T follicular helper cell (primary cell): Measurements from ENCODE around the gene PNMA3.
"Not testable (repeated sequence)": the region's sequence is repeated elsewhere in the genome, so short reads cannot be mapped to it uniquely, and the experiment has no call there.

ENCODE experiments used
- DNase-seq: peaks from one replicate; pipeline ENCODE4 v3.0.0-alpha.2; 2020; ENCODE audit warnings: low read depth

Gene PNMA3

GRCh38 chrX:153074262-153074899 lies 18.1 kb downstream of the PNMA3 start:
- no peak for DNase-seq

DNA sequence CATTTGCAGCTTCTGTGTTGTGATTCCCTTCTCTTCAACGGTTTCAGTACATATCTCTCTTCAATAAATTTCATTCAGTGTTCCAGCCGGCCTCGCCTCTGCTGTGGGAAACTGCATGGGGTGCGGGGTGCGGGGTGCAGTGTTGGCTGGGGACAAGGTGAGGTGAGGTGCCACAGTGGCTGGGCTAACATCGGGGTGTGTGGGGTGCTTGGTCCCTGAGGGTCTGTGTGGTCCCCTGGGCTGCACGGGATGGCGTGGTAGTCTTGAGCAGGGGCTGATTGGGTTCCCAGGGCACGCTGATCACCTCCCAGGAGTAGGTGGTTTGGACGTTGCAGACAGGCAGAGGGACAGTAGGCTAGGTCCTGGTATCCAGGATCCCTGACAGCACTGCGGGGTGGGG lies 18.7 kb downstream of the PNMA3 start:
- DNase-seq: no peak

GRCh38 chrX:153075366-153075765 lies 19.1 kb downstream of the PNMA3 start:
- no peak for DNase-seq

GRCh38 chrX:153077437-153078135 lies 21.3 kb downstream of the PNMA3 start:
- DNase-seq: not testable (repeated sequence)

GRCh38 chrX:153083238-153083923 lies 27.1 kb downstream of the PNMA3 start:
- DNase-seq: not testable (repeated sequence)

- no peak for DNase-seq
Observed at GRCh38 chrX:153102418-153102817, 46.1 kb downstream of the PNMA3 start.

DNA sequence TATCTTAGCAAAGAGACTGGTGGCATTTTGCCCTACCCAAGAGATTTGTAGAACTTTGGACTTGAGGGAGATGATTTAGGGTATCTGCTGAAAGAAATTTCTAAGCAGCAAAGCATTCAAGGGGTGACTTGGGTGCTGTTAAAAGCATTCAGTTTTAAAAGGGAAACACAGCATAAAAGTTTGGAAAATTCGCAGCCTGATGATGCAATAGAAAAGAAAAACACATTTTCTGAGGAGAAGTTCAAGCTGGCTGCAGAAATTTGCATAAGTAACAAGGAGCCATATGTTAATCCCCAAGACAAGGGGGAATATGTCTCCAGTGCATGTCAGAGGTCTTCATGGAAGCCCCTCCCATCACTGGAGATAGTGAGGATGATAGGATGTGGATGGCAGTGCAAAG lies 48.7 kb downstream of the PNMA3 start:
- not testable (repeated sequence) for DNase-seq

DNA sequence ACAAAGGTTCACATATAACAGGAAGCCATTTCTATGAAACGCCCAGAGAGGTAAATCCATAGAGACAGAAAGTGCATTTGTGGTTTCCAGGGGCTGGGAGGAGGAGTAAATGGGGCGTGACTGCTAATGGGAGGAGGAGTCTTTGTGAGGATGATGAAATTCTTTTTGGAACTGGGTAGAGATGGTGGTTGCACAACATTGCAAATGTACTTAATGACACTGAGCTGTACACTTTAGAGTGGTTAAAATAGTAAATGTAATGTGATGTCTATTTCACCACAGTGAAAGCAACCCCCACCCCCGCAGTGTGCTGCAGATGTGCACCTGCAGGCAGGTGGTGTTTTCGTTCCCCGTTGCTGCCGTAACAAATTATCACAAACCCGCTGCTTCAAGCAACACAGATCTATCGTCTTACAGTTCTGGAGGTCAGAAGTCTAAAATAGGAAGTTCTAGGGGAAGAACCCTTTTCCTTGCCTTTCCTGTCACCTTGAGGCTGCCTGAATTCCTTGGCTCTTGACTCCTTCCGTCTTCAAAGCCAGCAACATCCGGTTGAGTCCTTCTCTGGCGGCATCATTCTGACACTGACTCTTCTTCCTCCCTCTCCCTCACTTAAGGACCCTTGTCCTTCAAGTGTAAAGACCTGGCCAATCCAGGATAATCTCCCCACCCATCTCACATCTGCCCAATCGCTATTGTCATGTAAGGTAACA lies 50.0 kb downstream of the PNMA3 start:
- not testable (repeated sequence) for DNase-seq
